C1 segment of cervical spinal cord (tissue), 14 donors: ENCODE results near the gene ATP11A.
"Not testable (repeated sequence)": the region's sequence is repeated elsewhere in the genome, so short reads cannot be mapped to it uniquely, and the experiment has no call there.

Experiments
- DNase-seq, 14 donors: peaks; one replicate each; lab custom pipeline; 2025; lab: John Stamatoyannopoulos, UW

Gene ATP11A

GRCh38 chr13:112791663-112792440, 102.0 kb downstream of the ATP11A start:
- DNase-seq = no peak

- DNase-seq = no peak
Observed at GRCh38 chr13:112792511-112792910, 102.7 kb downstream of the ATP11A start.

GRCh38 chr13:112793545-112794445, 104.0 kb downstream of the ATP11A start:
- no peak for DNase-seq

GRCh38 chr13:112795277-112795676, 105.4 kb downstream of the ATP11A start:
- DNase-seq = no peak

GRCh38 chr13:112796190-112796915, 106.5 kb downstream of the ATP11A start:
- DNase-seq = no peak

- no peak for DNase-seq
Observed at GRCh38 chr13:112799394-112799793, 109.6 kb downstream of the ATP11A start.

- no peak for DNase-seq
Observed at GRCh38 chr13:112800057-112800456, 110.2 kb downstream of the ATP11A start.

- not testable (repeated sequence) for DNase-seq
Observed at GRCh38 chr13:112800807-112801206, 111.0 kb downstream of the ATP11A start.

- DNase-seq = no peak
Observed at GRCh38 chr13:112802802-112803195, 113.0 kb downstream of the ATP11A start.

- DNase-seq = no peak
Observed at GRCh38 chr13:112803422-112803821, 113.6 kb downstream of the ATP11A start.

GRCh38 chr13:112804374-112804773, 114.5 kb downstream of the ATP11A start:
- DNase-seq = no peak

- no peak for DNase-seq
Observed at GRCh38 chr13:112806739-112807652, 117.2 kb downstream of the ATP11A start.

GRCh38 chr13:112807653-112808376, 118.0 kb downstream of the ATP11A start:
- DNase-seq = no peak

GRCh38 chr13:112808377-112809140, 118.7 kb downstream of the ATP11A start:
- no peak for DNase-seq

- DNase-seq = no peak
Observed at GRCh38 chr13:112809332-112810315, 119.8 kb downstream of the ATP11A start.

- DNase-seq = no peak
Observed at GRCh38 chr13:112810608-112811007, 120.8 kb downstream of the ATP11A start.

- DNase-seq = peak in 1 of 14 donors; percentile 11
Observed at GRCh38 chr13:112812306-112813055, 122.6 kb downstream of the ATP11A start.
